KMS-11 (cell line): ENCODE measurements around the gene ZFYVE19.

Source experiments
- H2AFZ ChIP-seq: fragments of 200-600 bp; sonication (generic); 2 replicates; pipeline ENCODE4 v1.6.1; 2016; ENCODE audit warnings: antibody characterized with exemption, mixed run types, low read depth
- H3K27ac ChIP-seq: fragments of 200-600 bp; sonication (generic); 2 replicates; pipeline ENCODE4 v1.6.1; 2016; ENCODE audit warnings: mild to moderate bottlenecking, mixed run types
- H3K27me3 ChIP-seq: fragments of 200-600 bp; sonication (generic); 2 replicates; pipeline ENCODE4 v1.6.1; 2017; ENCODE audit warnings: mild to moderate bottlenecking, low read depth, mixed run types, moderate library complexity; ENCODE audit not compliant: insufficient read depth
- H3K36me3 ChIP-seq: fragments of 200-600 bp; sonication (generic); 2 replicates; pipeline ENCODE4 v1.6.1; 2017; ENCODE audit warnings: mild to moderate bottlenecking, mixed run types; ENCODE audit not compliant: insufficient read depth
- H3K4me1 ChIP-seq: fragments of 200-600 bp; sonication (generic); 2 replicates; pipeline ENCODE4 v1.6.1; 2016; ENCODE audit warnings: mild to moderate bottlenecking, low read depth, mixed run types; ENCODE audit not compliant: poor library complexity, severe bottlenecking
- H3K4me2 ChIP-seq: fragments of 200-600 bp; sonication (generic); 2 replicates; pipeline ENCODE4 v1.7.0; 2016; ENCODE audit warnings: mild to moderate bottlenecking, mixed run types
- H3K4me3 ChIP-seq: fragments of 200-600 bp; sonication (generic); IDR thresholded peaks from 2 replicates; pipeline ENCODE4 v1.6.1; 2017; ENCODE audit warnings: low read depth, low read length, mixed read lengths; ENCODE audit not compliant: insufficient read depth
- H3K79me2 ChIP-seq: fragments of 200-600 bp; sonication (generic); 2 replicates; pipeline ENCODE4 v1.6.1; 2016; ENCODE audit warnings: low read depth, mixed run types; ENCODE audit not compliant: insufficient read depth
- H3K9ac ChIP-seq: fragments of 200-600 bp; sonication (generic); 2 replicates; pipeline ENCODE4 v1.6.1; 2016; ENCODE audit warnings: mild to moderate bottlenecking, mixed run types
- H4K20me1 ChIP-seq: fragments of 200-600 bp; sonication (generic); 2 replicates; pipeline ENCODE4 v1.6.1; 2016; ENCODE audit warnings: mild to moderate bottlenecking, mixed run types; ENCODE audit not compliant: insufficient read depth
- CTCF ChIP-seq: fragments of 200-600 bp; sonication (generic); conservative IDR thresholded peaks from 2 replicates; pipeline ENCODE4 v1.6.1; 2017; ENCODE audit warnings: low read depth, mild to moderate bottlenecking, antibody characterized with exemption, low read length, moderate library complexity, mixed read lengths

Gene ZFYVE19

GRCh38 chr15:40863660-40864270 is 56.9 kb downstream of the ZFYVE19 start:
- Histone ChIP-seq H3K27me3 (no peaks in the 10 kb centered on the region), H3K4me1 (no peaks in the 10 kb centered on the region), H2AFZ (no peak overlapping the region), H3K4me2 (no peak overlapping the region), H3K27ac (no peak overlapping the region), H4K20me1 (no peaks in the 10 kb centered on the region), H3K79me2 (no peaks in the 10 kb centered on the region), H3K9ac (no peak overlapping the region), H3K36me3 (no peaks in the 10 kb centered on the region), H3K4me3 (no peak overlapping the region)
- TF ChIP-seq CTCF = no peak
